Loucy (cell line): ENCODE results near the gene CLMN.

Experiments
- H2AFZ ChIP-seq: fragments of 200-600 bp; sonication (generic); 2 replicates; pipeline ENCODE4 v1.6.0; 2016; ENCODE audit warnings: antibody characterized with exemption, mild to moderate bottlenecking, low read length, moderate library complexity
- H3F3A ChIP-seq: fragments of 200-600 bp; 2 replicates; pipeline ENCODE4 v1.6.0; 2016; ENCODE audit warnings: antibody characterized with exemption, low read depth, mild to moderate bottlenecking
- H3K27me3 ChIP-seq: fragments of 200-600 bp; sonication (generic); 2 replicates; pipeline ENCODE4 v1.6.1; 2014; ENCODE audit warnings: low read length, mild to moderate bottlenecking; ENCODE audit not compliant: insufficient read depth, poor library complexity, severe bottlenecking
- H3K36me3 ChIP-seq: fragments of 200-600 bp; sonication (generic); 2 replicates; pipeline ENCODE4 v1.6.1; 2016; ENCODE audit warnings: low read length; ENCODE audit not compliant: insufficient read depth
- H3K4me1 ChIP-seq: fragments of 200-600 bp; sonication (generic); 2 replicates; pipeline ENCODE4 v1.5.1; 2014; ENCODE audit warnings: low read length, mild to moderate bottlenecking; ENCODE audit not compliant: insufficient read depth, poor library complexity, severe bottlenecking
- H3K4me2 ChIP-seq: fragments of 200-600 bp; sonication (generic); 2 replicates; pipeline ENCODE4 v1.6.0; 2014; ENCODE audit warnings: antibody characterized with exemption, low read length, low read depth, mild to moderate bottlenecking; ENCODE audit not compliant: poor library complexity, severe bottlenecking
- H3K4me3 ChIP-seq: fragments of 200-600 bp; sonication (generic); 2 replicates; pipeline ENCODE4 v1.5.1; 2014; ENCODE audit warnings: low read length, mild to moderate bottlenecking, mixed read lengths; ENCODE audit not compliant: poor library complexity, severe bottlenecking
- H3K79me2 ChIP-seq: fragments of 200-600 bp; sonication (generic); 2 replicates; pipeline ENCODE4 v1.6.1; 2014; ENCODE audit warnings: low read length; ENCODE audit not compliant: insufficient read depth
- H3K9ac ChIP-seq: fragments of 200-600 bp; sonication (generic); 2 replicates; pipeline ENCODE4 v1.6.0; 2014; ENCODE audit warnings: mild to moderate bottlenecking, low read depth, low read length, moderate library complexity; ENCODE audit not compliant: poor library complexity, severe bottlenecking
- H3K9me2 ChIP-seq: fragments of 200-600 bp; sonication (generic); replicated peaks from 2 replicates; pipeline ENCODE4 v1.6.1; 2016; ENCODE audit warnings: low read depth, low read length, mixed read lengths
- H3K9me3 ChIP-seq: fragments of 200-600 bp; sonication (generic); 2 replicates; pipeline ENCODE4 v1.6.1; 2014; ENCODE audit warnings: mild to moderate bottlenecking, antibody characterized with exemption, low read length, low read depth; ENCODE audit not compliant: insufficient read depth
- H4K20me1 ChIP-seq: fragments of 200-600 bp; sonication (generic); 2 replicates; pipeline ENCODE4 v1.6.0; 2014; ENCODE audit warnings: antibody characterized with exemption, low read length, mild to moderate bottlenecking; ENCODE audit not compliant: insufficient read depth, poor library complexity, severe bottlenecking
- EZH2phosphoT487 ChIP-seq: fragments of 200-600 bp; IDR thresholded peaks from 2 replicates; pipeline ENCODE4 v1.6.1; 2018; ENCODE audit warnings: antibody characterized with exemption, mild to moderate bottlenecking, moderate library complexity, borderline replicate concordance
- TF ChIP-seq, protein P1 (sequence below): fragments of 200-600 bp; sonication (generic); conservative IDR thresholded peaks from 2 replicates; pipeline ENCODE4 v1.5.1; 2014; ENCODE audit warnings: mild to moderate bottlenecking, antibody characterized with exemption, low read length

The CLMN gene

DNA sequence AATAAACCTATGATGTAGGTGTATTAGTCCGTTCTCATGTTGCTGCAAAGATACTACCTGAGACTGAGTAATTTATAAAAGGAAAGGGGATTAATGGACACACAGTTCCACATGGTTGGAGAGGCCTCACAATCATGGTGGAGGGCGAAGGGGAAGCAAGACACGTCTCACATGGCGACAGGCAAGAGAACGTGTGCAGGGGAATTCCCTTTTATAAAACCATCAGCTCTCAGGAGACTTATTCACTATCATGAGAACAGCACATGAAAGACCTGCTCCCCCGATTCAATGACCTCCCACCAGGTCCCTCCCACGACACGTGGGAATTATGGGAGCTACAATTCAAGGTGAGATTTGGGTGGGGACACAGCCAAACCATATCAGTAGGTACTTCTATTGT, 103.7 kb downstream of the CLMN start:
- no peaks in the 10 kb centered on the region for H3K4me1 ChIP-seq
- no peaks in the 10 kb centered on the region for H3K9me2 ChIP-seq
- H3K9me3 ChIP-seq, result no peaks in the 10 kb centered on the region
- H3K4me3 ChIP-seq, result no peak overlapping the region
- no peaks in the 10 kb centered on the region for H4K20me1 ChIP-seq
- no peak overlapping the region for H3K4me2 ChIP-seq
- no peaks in the 10 kb centered on the region for H3F3A ChIP-seq
- H3K79me2 ChIP-seq, result no peaks in the 10 kb centered on the region
- no peak for TF ChIP-seq EZH2phosphoT487
- TF ChIP-seq, protein P1, sequence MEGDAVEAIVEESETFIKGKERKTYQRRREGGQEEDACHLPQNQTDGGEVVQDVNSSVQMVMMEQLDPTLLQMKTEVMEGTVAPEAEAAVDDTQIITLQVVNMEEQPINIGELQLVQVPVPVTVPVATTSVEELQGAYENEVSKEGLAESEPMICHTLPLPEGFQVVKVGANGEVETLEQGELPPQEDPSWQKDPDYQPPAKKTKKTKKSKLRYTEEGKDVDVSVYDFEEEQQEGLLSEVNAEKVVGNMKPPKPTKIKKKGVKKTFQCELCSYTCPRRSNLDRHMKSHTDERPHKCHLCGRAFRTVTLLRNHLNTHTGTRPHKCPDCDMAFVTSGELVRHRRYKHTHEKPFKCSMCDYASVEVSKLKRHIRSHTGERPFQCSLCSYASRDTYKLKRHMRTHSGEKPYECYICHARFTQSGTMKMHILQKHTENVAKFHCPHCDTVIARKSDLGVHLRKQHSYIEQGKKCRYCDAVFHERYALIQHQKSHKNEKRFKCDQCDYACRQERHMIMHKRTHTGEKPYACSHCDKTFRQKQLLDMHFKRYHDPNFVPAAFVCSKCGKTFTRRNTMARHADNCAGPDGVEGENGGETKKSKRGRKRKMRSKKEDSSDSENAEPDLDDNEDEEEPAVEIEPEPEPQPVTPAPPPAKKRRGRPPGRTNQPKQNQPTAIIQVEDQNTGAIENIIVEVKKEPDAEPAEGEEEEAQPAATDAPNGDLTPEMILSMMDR, result no peak
- no peak overlapping the region for H2AFZ ChIP-seq
- H3K36me3 ChIP-seq, result no peaks in the 10 kb centered on the region
- no peak overlapping the region for H3K9ac ChIP-seq
- no peaks in the 10 kb centered on the region for H3K27me3 ChIP-seq

DNA sequence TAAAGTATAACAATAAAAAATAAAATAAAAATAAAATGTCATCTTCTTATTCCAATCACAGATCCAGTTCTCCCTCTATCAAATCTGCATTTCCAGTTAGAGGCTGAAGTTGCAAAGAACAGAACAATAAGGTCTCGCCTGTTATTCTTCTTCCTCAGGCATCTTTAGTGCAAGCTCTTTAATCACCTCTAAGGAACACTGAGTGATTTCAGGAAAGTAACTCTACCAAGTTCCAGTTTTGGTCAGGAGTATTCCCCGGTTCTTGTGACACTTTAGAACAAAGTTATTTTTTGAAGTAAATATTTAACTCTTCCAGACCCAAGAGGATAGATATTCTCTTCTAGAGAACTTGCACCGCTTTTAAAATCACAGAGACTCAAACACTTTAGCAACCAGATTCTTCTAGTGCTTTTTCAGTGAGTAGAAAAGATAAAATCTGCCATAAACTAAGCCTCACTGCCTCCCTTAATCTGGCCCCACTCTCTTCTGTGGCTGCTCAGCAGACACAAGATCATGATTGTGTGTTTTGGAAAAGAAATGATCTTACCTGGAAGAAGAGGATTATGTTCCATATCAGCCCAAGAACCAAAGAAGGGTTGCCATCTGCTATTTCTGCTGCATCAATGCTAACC, 104.5 kb downstream of the CLMN start:
- Histone ChIP-seq H3K4me1 (no peaks in the 10 kb centered on the region), H3K27me3 (no peaks in the 10 kb centered on the region), H3K9ac (no peak overlapping the region), H3F3A (no peaks in the 10 kb centered on the region), H3K36me3 (no peaks in the 10 kb centered on the region), H3K4me3 (no peak overlapping the region), H2AFZ (no peak overlapping the region), H3K9me3 (no peaks in the 10 kb centered on the region), H3K4me2 (no peak overlapping the region), H3K9me2 (no peaks in the 10 kb centered on the region), H4K20me1 (no peaks in the 10 kb centered on the region), H3K79me2 (no peaks in the 10 kb centered on the region)
- TF ChIP-seq, protein P1, result no peak
- TF ChIP-seq EZH2phosphoT487, result no peak

DNA sequence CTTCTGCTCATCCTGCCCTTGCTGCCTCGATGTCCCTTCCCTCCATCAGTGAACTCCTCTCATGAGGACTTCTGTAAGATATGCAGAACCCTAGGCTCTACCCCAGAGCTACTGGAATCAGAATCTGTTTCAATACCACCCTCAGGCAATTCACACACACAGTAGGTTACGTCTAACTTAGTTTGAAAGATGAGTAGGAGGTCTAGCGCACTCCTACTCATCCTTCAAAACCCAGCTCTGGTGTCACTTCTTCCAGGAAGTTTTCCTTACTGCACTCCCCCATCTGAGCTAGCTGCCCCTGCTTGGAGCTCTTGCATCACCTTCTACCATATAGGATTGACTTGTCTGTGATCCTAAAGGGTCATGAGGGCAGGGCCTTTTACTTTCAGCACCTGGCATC, 105.9 kb downstream of the CLMN start:
- H3K9me3 ChIP-seq, result no peaks in the 10 kb centered on the region
- H4K20me1 ChIP-seq, result no peaks in the 10 kb centered on the region
- H3K4me1 ChIP-seq, result no peaks in the 10 kb centered on the region
- no peaks in the 10 kb centered on the region for H3K9me2 ChIP-seq
- H3K4me3 ChIP-seq, result no peak overlapping the region
- H3K4me2 ChIP-seq, result no peak overlapping the region
- no peaks in the 10 kb centered on the region for H3K36me3 ChIP-seq
- TF ChIP-seq EZH2phosphoT487, result no peak
- TF ChIP-seq, protein P1, result no peak
- H2AFZ ChIP-seq, result no peak overlapping the region
- no peak overlapping the region for H3K9ac ChIP-seq
- no peaks in the 10 kb centered on the region for H3K27me3 ChIP-seq
- no peaks in the 10 kb centered on the region for H3K79me2 ChIP-seq
- no peaks in the 10 kb centered on the region for H3F3A ChIP-seq
